ENCODE results near the gene CST9.

GRCh38 chr20:23574977-23575376 lies 30.7 kb downstream of the CST9 start:
- TF ChIP-seq CTCF (optimal IDR thresholded peaks at IDR 0.05 in 1 of 3, IDR thresholded peaks at IDR 0.05 in 1 of 3, conservative IDR thresholded peaks at IDR 0.05 in 1 of 3; ENCODE audit: extremely low read depth in 1 of 3, insufficient read depth in 2 of 3, low read length in 3 of 3) (no peak), EZH2 (IDR thresholded peaks at IDR 0.05; ENCODE audit: low read length) (no peak)
